HCEC 1CT (cell line): Measurements from ENCODE around the gene STN1.
"Not testable (repeated sequence)": the region's sequence is repeated elsewhere in the genome, so short reads cannot be mapped to it uniquely, and the experiment has no call there.

Experiments
- DNase-seq: peaks from one replicate; pipeline ENCODE4 v3.0.0-alpha.2; 2017

The STN1 gene

GRCh38 chr10:103858360-103858759 lies 59.6 kb downstream of the STN1 start:
- no peak for DNase-seq

GRCh38 chr10:103856797-103857170 lies 61.2 kb downstream of the STN1 start:
- no peak for DNase-seq

GRCh38 chr10:103855852-103856796 lies 61.9 kb downstream of the STN1 start:
- DNase-seq = no peak

- peak; percentile 6 for DNase-seq
These were observed 62.6 kb downstream of the STN1 start, which contains the start of gene SH3PXD2A for GRCh38 chr10:103855424-103855823. TSS of gene SH3PXD2A (minus strand) at chr10:103855576. CDS start at chr10:103855266, 310 bp downstream.

GRCh38 chr10:103854686-103855391 lies 63.1 kb downstream of the STN1 start:
- peak; percentile 13 for DNase-seq

- peak; percentile 13 for DNase-seq
These were observed 63.7 kb downstream of the STN1 start for GRCh38 chr10:103854265-103854685.

- no peak for DNase-seq
These were observed 64.3 kb downstream of the STN1 start for GRCh38 chr10:103853428-103854264.

- DNase-seq = peak; percentile 47
These were observed 65.1 kb downstream of the STN1 start for GRCh38 chr10:103852856-103853255.

- DNase-seq = peak; percentile 28
These were observed 65.7 kb downstream of the STN1 start for GRCh38 chr10:103852189-103852711.

GRCh38 chr10:103851261-103851660 lies 66.7 kb downstream of the STN1 start:
- no peak for DNase-seq

GRCh38 chr10:103850572-103850895 lies 67.5 kb downstream of the STN1 start:
- DNase-seq = no peak

GRCh38 chr10:103849880-103850571 lies 68.0 kb downstream of the STN1 start:
- peak; percentile 94 for DNase-seq

GRCh38 chr10:103849212-103849877 lies 68.6 kb downstream of the STN1 start:
- DNase-seq = no peak

GRCh38 chr10:103847909-103848468 lies 70.0 kb downstream of the STN1 start:
- DNase-seq = peak; percentile 13

- no peak for DNase-seq
These were observed 70.6 kb downstream of the STN1 start for GRCh38 chr10:103847346-103847745.

- DNase-seq = no peak
These were observed 72.0 kb downstream of the STN1 start for GRCh38 chr10:103845972-103846371.

- DNase-seq = not testable (repeated sequence)
These were observed 72.6 kb downstream of the STN1 start for GRCh38 chr10:103845346-103845745.

GRCh38 chr10:103843854-103844570 lies 74.0 kb downstream of the STN1 start:
- no peak for DNase-seq

GRCh38 chr10:103843045-103843444 lies 74.9 kb downstream of the STN1 start:
- DNase-seq = no peak

- DNase-seq = no peak
These were observed 75.4 kb downstream of the STN1 start for GRCh38 chr10:103842605-103843004.

- no peak for DNase-seq
These were observed 76.5 kb downstream of the STN1 start for GRCh38 chr10:103841519-103841918.
